GM21447 (cell line): ENCODE data around the gene CARMIL1.
A peak's percentile ranks its signal among the peaks of the same experiment; 100 is the strongest.

Source experiments
- ATAC-seq: cut with Tn5 transposase; IDR thresholded peaks from one replicate; pipeline ENCODE4 v1.9.1; 2021; ENCODE audit not compliant: unreplicated experiment

The CARMIL1 gene

GRCh38 chr6:25278914-25279747 lies at the start of gene CARMIL1:
CARMIL1 (plus strand) TSS chr6:25279374; CDS start chr6:25279796, 422 bp downstream.
- peak; percentile 67 for ATAC-seq

- ATAC-seq = no peak
Observed at GRCh38 chr6:25229671-25230321, 49.4 kb upstream of the CARMIL1 start.

- no peak for ATAC-seq
Observed at GRCh38 chr6:25232479-25232878, 46.7 kb upstream of the CARMIL1 start.

- no peak for ATAC-seq
Observed at GRCh38 chr6:25233226-25233625, 45.9 kb upstream of the CARMIL1 start.

GRCh38 chr6:25237579-25237978 lies 41.6 kb upstream of the CARMIL1 start:
- ATAC-seq = no peak

- no peak for ATAC-seq
Observed at GRCh38 chr6:25239059-25239458, 40.1 kb upstream of the CARMIL1 start.

GRCh38 chr6:25239498-25239897 lies 39.7 kb upstream of the CARMIL1 start:
- ATAC-seq = no peak

GRCh38 chr6:25242567-25242966 lies 36.6 kb upstream of the CARMIL1 start:
- ATAC-seq = no peak

- no peak for ATAC-seq
Observed at GRCh38 chr6:25244865-25245264, 34.3 kb upstream of the CARMIL1 start.

- ATAC-seq = no peak
Observed at GRCh38 chr6:25248123-25248522, 31.1 kb upstream of the CARMIL1 start.

GRCh38 chr6:25249133-25249532 lies 30.0 kb upstream of the CARMIL1 start:
- no peak for ATAC-seq

- peak; percentile 90 for ATAC-seq
Observed at GRCh38 chr6:25250878-25251277, 28.3 kb upstream of the CARMIL1 start.

GRCh38 chr6:25251426-25251825 lies 27.7 kb upstream of the CARMIL1 start:
- no peak for ATAC-seq

- ATAC-seq = no peak
Observed at GRCh38 chr6:25253351-25253750, 25.8 kb upstream of the CARMIL1 start.

GRCh38 chr6:25254671-25255070 lies 24.5 kb upstream of the CARMIL1 start:
- no peak for ATAC-seq

- no peak for ATAC-seq
Observed at GRCh38 chr6:25257686-25258348, 21.4 kb upstream of the CARMIL1 start.

GRCh38 chr6:25259756-25260155 lies 19.4 kb upstream of the CARMIL1 start:
- ATAC-seq = no peak

- ATAC-seq = no peak
Observed at GRCh38 chr6:25263657-25264056, 15.5 kb upstream of the CARMIL1 start.

- no peak for ATAC-seq
Observed at GRCh38 chr6:25266456-25267100, 12.6 kb upstream of the CARMIL1 start.

- no peak for ATAC-seq
Observed at GRCh38 chr6:25267662-25268061, 11.5 kb upstream of the CARMIL1 start.

GRCh38 chr6:25270559-25270958 lies 8.6 kb upstream of the CARMIL1 start:
- no peak for ATAC-seq
